Endothelial cell of umbilical vein (primary cell): Measurements from ENCODE around the gene NLN. TPM values are rescaled to one million over a fixed set of nuclear protein-coding genes. Genes with fewer than 3 reads are reported as not detected.

Source experiments
- BruUV-seq: library from RNA; stranded (reverse); fragments of 400-500 nt; replicated peaks from 2 replicates; lab custom pipeline; 2021; lab: Mats Ljungman, UMichigan
- CTCF ChIA-PET: fragments of 300-600, 350-600 bp; sonication (Branson Sonifier 250); formaldehyde crosslinking; loops from one replicate; lab custom pipeline; 2021; ENCODE audit warnings: antibody characterized with exemption, inconsistent platforms; lab: Charles Lee
- POLR2A ChIA-PET: fragments of 300-600, 350-600 bp; sonication (Branson Sonifier 250); formaldehyde crosslinking; loops from one replicate; lab custom pipeline; 2021; ENCODE audit warnings: antibody characterized with exemption, inconsistent platforms; lab: Charles Lee
- DNase-seq: peaks from one replicate; pipeline ENCODE4 v3.0.0-alpha.2; 2011; ENCODE audit warnings: low read depth, low spot score
- FAIRE-seq: peaks from 2 replicates; lab custom pipeline; 2011; peaks lifted over from hg19 to GRCh38; lab: Jason Lieb, UNC
- H2AFZ ChIP-seq: 2 replicates; pipeline ENCODE4 v1.6.0; 2012; ENCODE audit warnings: low read depth, low read length, control low read depth, inconsistent platforms
- H3K27ac ChIP-seq: 2 replicates; pipeline ENCODE4 v1.5.1; 2011; ENCODE audit warnings: low read depth, mild to moderate bottlenecking, control low read depth, low read length, moderate library complexity; ENCODE audit not compliant: insufficient read depth
- H3K27me3 ChIP-seq, 2 experiments: 2 replicates each; pipeline versions ENCODE4 v1.6.0 to v1.6.1; 2011; ENCODE audit warnings: low read length in 2 of 2, mixed read lengths in 1 of 2; ENCODE audit not compliant: control insufficient read depth in 2 of 2, insufficient read depth in 2 of 2
- H3K36me3 ChIP-seq, 2 experiments: 2 replicates in 1 of 2; 3 replicates in 1 of 2; pipeline ENCODE4 v1.5.1; 2011; ENCODE audit warnings: low read length in 2 of 2, mild to moderate bottlenecking in 1 of 2, moderate library complexity in 1 of 2; ENCODE audit not compliant: control insufficient read depth in 2 of 2, insufficient read depth in 2 of 2; ENCODE audit errors: extremely low read depth in 1 of 2
- H3K4me1 ChIP-seq: 3 replicates; pipeline ENCODE4 v1.5.1; 2011; ENCODE audit warnings: mild to moderate bottlenecking, low read length; ENCODE audit not compliant: control insufficient read depth, insufficient read depth; ENCODE audit errors: extremely low read depth
- H3K4me2 ChIP-seq: 2 replicates; pipeline ENCODE4 v1.6.1; 2011; ENCODE audit warnings: low read length, control low read depth, mixed read lengths; ENCODE audit not compliant: insufficient read depth
- H3K4me3 ChIP-seq, 3 experiments: fragments of 200-600 bp in 1 of 3; sonication (generic), shearing (Covaris generic) in 1 of 3; replicated peaks in 1 of 3; 2 replicates each; pipeline ENCODE4 v1.5.1; 2011 to 2016; ENCODE audit warnings: control low read depth in 3 of 3, low read length in 3 of 3, mild to moderate bottlenecking in 2 of 3, inconsistent platforms in 1 of 3, low read depth in 1 of 3, moderate library complexity in 1 of 3; ENCODE audit not compliant: insufficient read depth in 1 of 3
- H3K79me2 ChIP-seq: 2 replicates; pipeline ENCODE4 v1.6.0; 2012; ENCODE audit warnings: low read length, inconsistent platforms; ENCODE audit not compliant: control insufficient read depth, insufficient read depth
- H3K9ac ChIP-seq: replicated peaks from 2 replicates; pipeline ENCODE3; 2011; ENCODE audit warnings: low read length, control low read depth; ENCODE audit not compliant: insufficient read depth; ENCODE audit errors: extremely low read depth
- H3K9me1 ChIP-seq: replicated peaks from 3 replicates; pipeline ENCODE4 v1.6.0; 2011; ENCODE audit warnings: mild to moderate bottlenecking, low read length; ENCODE audit not compliant: control insufficient read depth, insufficient read depth; ENCODE audit errors: extremely low read depth
- H3K9me3 ChIP-seq: replicated peaks from 2 replicates; pipeline ENCODE4 v1.5.1; 2012; ENCODE audit warnings: low read length, inconsistent platforms; ENCODE audit not compliant: control insufficient read depth, insufficient read depth
- H4K20me1 ChIP-seq: replicated peaks from 2 replicates; pipeline ENCODE3; 2011; ENCODE audit warnings: mild to moderate bottlenecking, low read length; ENCODE audit not compliant: control insufficient read depth, insufficient read depth; ENCODE audit errors: extremely low read depth
- CTCF ChIP-seq, 2 donors: IDR thresholded peaks; 1 replicate in 1 of 2; 2 replicates in 1 of 2; pipeline ENCODE4 v1.5.1; 2011; ENCODE audit warnings: low read length in 2 of 2, mild to moderate bottlenecking in 2 of 2, moderate library complexity in 2 of 2, control low read depth in 1 of 2, inconsistent platforms in 1 of 2, low read depth in 1 of 2; ENCODE audit not compliant: insufficient read depth in 1 of 2; ENCODE audit errors: extremely low read depth in 1 of 2
- EZH2 ChIP-seq: IDR thresholded peaks from 2 replicates; pipeline ENCODE4 v1.6.1; 2012; ENCODE audit warnings: borderline replicate concordance, low read depth, mild to moderate bottlenecking, moderate library complexity, low read length, inconsistent platforms; ENCODE audit not compliant: severe bottlenecking
- FOS ChIP-seq: IDR thresholded peaks from 2 replicates; pipeline ENCODE4 v1.6.1; 2011; ENCODE audit warnings: mild to moderate bottlenecking, low read length, moderate library complexity, borderline replicate concordance; ENCODE audit not compliant: insufficient read depth
- GATA2 ChIP-seq: IDR thresholded peaks from 2 replicates; pipeline ENCODE4 v1.7.0; 2011; ENCODE audit warnings: low read depth, mild to moderate bottlenecking, moderate library complexity, mixed read lengths, low read length; ENCODE audit not compliant: insufficient read length, insufficient read depth
- JUN ChIP-seq: IDR thresholded peaks from 2 replicates; pipeline ENCODE4 v1.6.1; 2011; ENCODE audit warnings: borderline replicate concordance, low read depth; ENCODE audit not compliant: insufficient read length, insufficient read depth
- MAX ChIP-seq: IDR thresholded peaks from 2 replicates; pipeline ENCODE4 v1.6.1; 2011; ENCODE audit not compliant: insufficient read depth, insufficient read length
- MYC ChIP-seq: IDR thresholded peaks from one replicate; pipeline ENCODE4 v1.6.1; 2011; ENCODE audit warnings: mild to moderate bottlenecking, low read depth, low read length
- POLR2A ChIP-seq: IDR thresholded peaks from 2 replicates; pipeline ENCODE4 v1.6.1; 2012; ENCODE audit warnings: low read depth, mild to moderate bottlenecking, control low read depth, low read length
- POLR2AphosphoS5 ChIP-seq: IDR thresholded peaks from 2 replicates; pipeline ENCODE4 v1.6.1; 2012; ENCODE audit warnings: low read depth, mild to moderate bottlenecking, control low read depth, low read length, moderate library complexity; ENCODE audit not compliant: insufficient read depth
- dilution Hi-C: fragments of 300-500 bp; cut with MboI; formaldehyde crosslinking; loops from one replicate; pipeline ENCODE4 v1.15.0; 2019; ENCODE audit warnings: low sequenced_read_pairs; ENCODE audit not compliant: extremely low pct_ligation_motif_present
- intact Hi-C: fragments of 100-400 bp; cut with micrococcal nuclease; formaldehyde crosslinking; loops from one replicate; pipeline ENCODE4 v1.10.0; 2022
- polyA plus RNA-seq, 4 experiments: library from polyadenylated mRNA; depleted of rRNA in 3 of 4; stranded (reverse) in 3 of 4; unstranded in 1 of 4; fragments of >200 nt; gene quantifications; 2 replicates each; pipeline versions ENCODE4 v1.2.1 to v1.2.3, GENCODE V29; 2011 to 2012; ENCODE audit warnings: missing spikeins in 1 of 4
- total RNA-seq: library from RNA; stranded (reverse); gene quantifications from 2 replicates; pipeline ENCODE4 v1.2.3, GENCODE V29; 2021

NLN gene
- total and polyA plus RNA-seq, 2 donors (not counting 3 experiments of a cell fraction or from before 2014, with no cell fraction given): 14.2 to 63.3 TPM

- ChIA-PET POLR2A (no interaction called here), CTCF (interaction anchor here (1.0 to 1.4 kb wide), 3 partner anchors 9 to 557 kb away, joined by 3 to 4 read pairs (median 4); no protein-coding TSS in a partner anchor)
- no peak for FAIRE-seq
- dilution Hi-C loops: no loop called here
- H3K27ac ChIP-seq: no peak overlapping the region
- no peak overlapping the region for H2AFZ ChIP-seq
- H3K9me1 ChIP-seq: no peaks in the 10 kb centered on the region
- H3K27me3 ChIP-seq: no peaks in the 10 kb centered on the region
- H3K36me3 ChIP-seq: no peaks in the 10 kb centered on the region
- no peak overlapping the region for H3K4me2 ChIP-seq
- no peak for DNase-seq
- no peaks in the 10 kb centered on the region for H3K4me1 ChIP-seq
- intact Hi-C loops: loop anchor here (10.0 kb wide), 1 partner anchor 325 kb away; no protein-coding TSS in a partner anchor
- TF ChIP-seq GATA2 (no peak), POLR2AphosphoS5 (no peak), EZH2 (no peak), MAX (no peak), POLR2A (no peak), CTCF (IDR thresholded peaks at IDR 0.05; ENCODE audit: extremely low read depth in 1 of 2, insufficient read depth in 1 of 2, low read depth in 1 of 2, low read length in 2 of 2) (no peak), FOS (no peak), MYC (no peak), JUN (no peak)
- no peak overlapping the region for H3K9ac ChIP-seq
- H3K9me3 ChIP-seq: no peaks in the 10 kb centered on the region
- no peak overlapping the region for H3K4me3 ChIP-seq
- no TSS peak for BruUV-seq
- H4K20me1 ChIP-seq: no peaks in the 10 kb centered on the region
- peaks cover 22% of the 10 kb centered on the region for H3K79me2 ChIP-seq
These were observed 27.3 kb downstream of the NLN start for GRCh38 chr5:65749221-65749844.
